Keratinocyte (primary cell): ENCODE measurements around the gene SEC31A. TPM values are rescaled to one million over a fixed set of nuclear protein-coding genes. Genes with fewer than 3 reads are reported as not detected.
"Not testable (repeated sequence)": the region's sequence is repeated elsewhere in the genome, so short reads cannot be mapped to it uniquely, and the experiment has no call there.

Experiments used
- DNase-seq: peaks from one replicate; pipeline ENCODE4 v3.0.0-alpha.2; 2011; ENCODE audit warnings: low read depth, missing footprints, low spot score
- FAIRE-seq: peaks from 2 replicates; lab custom pipeline; 2011; peaks lifted over from hg19 to GRCh38; lab: Jason Lieb, UNC
- H2AFZ ChIP-seq: 2 replicates; pipeline ENCODE4 v1.6.0; 2012; ENCODE audit warnings: low read length, control low read depth, inconsistent platforms; ENCODE audit not compliant: control insufficient read depth
- H3K27ac ChIP-seq: 2 replicates; pipeline ENCODE4 v1.5.1; 2011; ENCODE audit warnings: low read length; ENCODE audit not compliant: control insufficient read depth, insufficient read depth
- H3K27me3 ChIP-seq: 3 replicates; pipeline ENCODE4 v1.6.0; 2011; ENCODE audit warnings: low read length; ENCODE audit not compliant: control insufficient read depth, insufficient read depth; ENCODE audit errors: extremely low read depth
- H3K36me3 ChIP-seq, 2 experiments: 2 replicates in 1 of 2; 3 replicates in 1 of 2; pipeline ENCODE4 v1.5.1; 2011; ENCODE audit warnings: low read length in 2 of 2, mild to moderate bottlenecking in 1 of 2; ENCODE audit not compliant: control insufficient read depth in 2 of 2, insufficient read depth in 2 of 2; ENCODE audit errors: extremely low read depth in 1 of 2
- H3K4me1 ChIP-seq: 3 replicates; pipeline ENCODE4 v1.5.1; 2011; ENCODE audit warnings: low read length; ENCODE audit not compliant: control insufficient read depth, insufficient read depth; ENCODE audit errors: extremely low read depth
- H3K4me2 ChIP-seq: 3 replicates; pipeline ENCODE4 v1.6.0; 2011; ENCODE audit warnings: low read depth, low read length; ENCODE audit not compliant: control insufficient read depth, insufficient read depth; ENCODE audit errors: extremely low read depth
- H3K4me3 ChIP-seq, 3 experiments: fragments of 200-600 bp in 1 of 3; sonication (generic) in 1 of 3; 2 replicates in 2 of 3; 3 replicates in 1 of 3; pipeline ENCODE4 v1.5.1; 2011 to 2016; ENCODE audit warnings: low read length in 3 of 3, mild to moderate bottlenecking in 3 of 3, control low read depth in 2 of 3, inconsistent platforms in 1 of 3, low read depth in 1 of 3, mixed read lengths in 1 of 3, mixed run types in 1 of 3, moderate library complexity in 1 of 3; ENCODE audit not compliant: control insufficient read depth in 2 of 3, insufficient read depth in 2 of 3; ENCODE audit errors: extremely low read depth in 1 of 3
- H3K79me2 ChIP-seq: 2 replicates; pipeline ENCODE4 v1.6.0; 2012; ENCODE audit warnings: low read length; ENCODE audit not compliant: control insufficient read depth, insufficient read depth
- H3K9ac ChIP-seq: 3 replicates; pipeline ENCODE4 v1.6.0; 2011; ENCODE audit warnings: low read length; ENCODE audit not compliant: control insufficient read depth, insufficient read depth; ENCODE audit errors: extremely low read depth
- H3K9me1 ChIP-seq: 3 replicates; pipeline ENCODE4 v1.6.0; 2011; ENCODE audit warnings: low read length; ENCODE audit not compliant: control insufficient read depth, insufficient read depth; ENCODE audit errors: extremely low read depth
- H3K9me3 ChIP-seq: 2 replicates; pipeline ENCODE4 v1.5.1; 2012; ENCODE audit warnings: low read depth, low read length; ENCODE audit not compliant: control insufficient read depth
- H4K20me1 ChIP-seq: 3 replicates; pipeline ENCODE4 v1.6.0; 2011; ENCODE audit warnings: low read length; ENCODE audit not compliant: control insufficient read depth, insufficient read depth; ENCODE audit errors: extremely low read depth
- EZH2 ChIP-seq: IDR thresholded peaks from one replicate; pipeline ENCODE4 v1.6.1; 2012; ENCODE audit warnings: inconsistent platforms, mild to moderate bottlenecking, low read length, moderate library complexity
- dilution Hi-C: fragments of 300-500 bp; cut with MboI; formaldehyde crosslinking; loops from one replicate; pipeline ENCODE4 v1.7.0; 2020; ENCODE audit warnings: low sequenced_read_pairs; ENCODE audit not compliant: extremely low pct_ligation_motif_present
- polyA plus RNA-seq, 5 experiments: library from polyadenylated mRNA; depleted of rRNA in 3 of 5; stranded (reverse) in 3 of 5; stranded (forward) in 1 of 5; unstranded in 1 of 5; fragments of >200 nt; gene quantifications; 1 replicate in 1 of 5; 2 replicates in 3 of 5; 3 replicates in 1 of 5; pipeline versions ENCODE4 v1.2.1 to v1.2.3, GENCODE V29; 2011 to 2012; ENCODE audit warnings: missing spikeins in 2 of 5, low read depth in 1 of 5, low replicate concordance in 1 of 5
- TF ChIP-seq, protein P1 (sequence below), 3 experiments: IDR thresholded peaks in 1 of 3; conservative IDR thresholded peaks in 1 of 3; optimal IDR thresholded peaks in 1 of 3; 2 replicates in 2 of 3; 3 replicates in 1 of 3; pipeline versions ENCODE3 to v1.5.1; 2011; ENCODE audit warnings: low read length in 3 of 3, mild to moderate bottlenecking in 3 of 3, moderate library complexity in 2 of 3, control low read depth in 1 of 3, inconsistent platforms in 1 of 3; ENCODE audit not compliant: insufficient read depth in 2 of 3; ENCODE audit errors: extremely low read depth in 1 of 3

Gene SEC31A
- polyA plus RNA-seq, 1 donor (not counting 4 experiments of a cell fraction or from before 2014, with no cell fraction given) = 192 TPM

DNA sequence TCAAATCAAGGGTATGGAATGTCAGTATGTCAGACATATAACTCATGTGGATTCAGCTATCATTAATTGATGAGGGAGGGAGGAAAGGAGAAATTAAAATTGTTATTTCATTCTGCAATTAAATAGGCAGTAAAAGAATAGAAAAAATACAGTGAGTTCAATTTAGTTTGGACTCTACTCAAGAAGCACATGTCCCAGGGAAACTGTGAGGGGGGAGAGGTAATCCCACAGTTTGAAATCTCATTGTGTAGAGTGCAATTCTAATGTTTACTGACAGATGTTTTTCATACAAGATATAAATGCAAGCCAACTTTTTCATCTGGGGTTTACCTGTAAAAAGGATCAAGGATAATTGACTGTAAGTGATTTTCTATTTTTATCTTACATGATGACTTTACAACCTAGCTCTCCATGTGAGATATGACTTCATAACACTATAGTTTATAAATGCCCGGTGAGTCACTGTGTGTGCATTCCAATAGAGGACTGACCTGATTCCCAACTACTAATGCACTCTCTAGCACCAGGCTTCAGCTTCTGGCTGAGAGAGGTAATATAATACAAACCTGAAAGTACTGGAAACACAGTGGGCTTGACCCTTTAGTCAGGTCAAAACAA, 57.1 kb downstream of the SEC31A start:
- dilution Hi-C loops = no loop called here
- peaks cover 4% of the 10 kb centered on the region for H3K4me1 ChIP-seq
- no peaks in the 10 kb centered on the region for H4K20me1 ChIP-seq
- DNase-seq (no peak), FAIRE-seq (no peak)
- peaks cover 4 to 14% of the 10 kb centered on the region in 2 experiments for H3K36me3 ChIP-seq
- no peak overlapping the region for H3K4me2 ChIP-seq
- H3K27ac ChIP-seq = no peak overlapping the region
- no peak overlapping the region for H3K4me3 ChIP-seq
- no peaks in the 10 kb centered on the region for H3K9me3 ChIP-seq
- no peaks in the 10 kb centered on the region for H3K27me3 ChIP-seq
- H3K9me1 ChIP-seq = no peaks in the 10 kb centered on the region
- no peak overlapping the region for H2AFZ ChIP-seq
- peaks cover 2% of the 10 kb centered on the region for H3K79me2 ChIP-seq
- no peak overlapping the region for H3K9ac ChIP-seq
- TF ChIP-seq EZH2 = no peak
- TF ChIP-seq, protein P1, sequence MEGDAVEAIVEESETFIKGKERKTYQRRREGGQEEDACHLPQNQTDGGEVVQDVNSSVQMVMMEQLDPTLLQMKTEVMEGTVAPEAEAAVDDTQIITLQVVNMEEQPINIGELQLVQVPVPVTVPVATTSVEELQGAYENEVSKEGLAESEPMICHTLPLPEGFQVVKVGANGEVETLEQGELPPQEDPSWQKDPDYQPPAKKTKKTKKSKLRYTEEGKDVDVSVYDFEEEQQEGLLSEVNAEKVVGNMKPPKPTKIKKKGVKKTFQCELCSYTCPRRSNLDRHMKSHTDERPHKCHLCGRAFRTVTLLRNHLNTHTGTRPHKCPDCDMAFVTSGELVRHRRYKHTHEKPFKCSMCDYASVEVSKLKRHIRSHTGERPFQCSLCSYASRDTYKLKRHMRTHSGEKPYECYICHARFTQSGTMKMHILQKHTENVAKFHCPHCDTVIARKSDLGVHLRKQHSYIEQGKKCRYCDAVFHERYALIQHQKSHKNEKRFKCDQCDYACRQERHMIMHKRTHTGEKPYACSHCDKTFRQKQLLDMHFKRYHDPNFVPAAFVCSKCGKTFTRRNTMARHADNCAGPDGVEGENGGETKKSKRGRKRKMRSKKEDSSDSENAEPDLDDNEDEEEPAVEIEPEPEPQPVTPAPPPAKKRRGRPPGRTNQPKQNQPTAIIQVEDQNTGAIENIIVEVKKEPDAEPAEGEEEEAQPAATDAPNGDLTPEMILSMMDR (optimal IDR thresholded peaks at IDR 0.05 in 1 of 3, IDR thresholded peaks at IDR 0.05 in 1 of 3, conservative IDR thresholded peaks at IDR 0.05 in 1 of 3; ENCODE audit: extremely low read depth in 1 of 3, insufficient read depth in 2 of 3, low read length in 3 of 3) = no peak

DNA sequence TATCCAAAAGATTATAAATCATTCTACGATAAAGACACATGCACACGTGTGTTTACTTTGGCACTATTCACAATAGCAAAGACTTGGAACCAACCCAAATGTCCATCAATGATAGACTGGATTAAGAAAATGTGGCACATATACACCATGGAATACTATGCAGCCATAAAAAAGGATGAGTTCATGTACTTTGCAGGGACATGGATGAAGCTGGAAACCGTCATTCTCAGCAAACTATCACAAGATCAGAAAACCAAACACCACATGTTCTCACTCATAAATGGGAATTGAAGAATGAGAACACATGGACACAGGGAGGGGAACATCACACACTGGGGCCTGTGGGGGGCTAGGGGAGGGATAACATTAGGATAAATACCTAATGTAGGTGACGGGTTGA, 57.9 kb downstream of the SEC31A start:
- H3K27ac ChIP-seq, dilution Hi-C loops, H3K4me2 ChIP-seq, DNase-seq, H3K9ac ChIP-seq, H4K20me1 ChIP-seq, H3K4me1 ChIP-seq, H3K27me3 ChIP-seq, H2AFZ ChIP-seq, H3K4me3 ChIP-seq, H3K9me3 ChIP-seq, H3K79me2 ChIP-seq, H3K9me1 ChIP-seq, FAIRE-seq: not testable (repeated sequence)
- H3K36me3 ChIP-seq = peaks cover 6 to 17% of the 10 kb centered on the region in 2 experiments

DNA sequence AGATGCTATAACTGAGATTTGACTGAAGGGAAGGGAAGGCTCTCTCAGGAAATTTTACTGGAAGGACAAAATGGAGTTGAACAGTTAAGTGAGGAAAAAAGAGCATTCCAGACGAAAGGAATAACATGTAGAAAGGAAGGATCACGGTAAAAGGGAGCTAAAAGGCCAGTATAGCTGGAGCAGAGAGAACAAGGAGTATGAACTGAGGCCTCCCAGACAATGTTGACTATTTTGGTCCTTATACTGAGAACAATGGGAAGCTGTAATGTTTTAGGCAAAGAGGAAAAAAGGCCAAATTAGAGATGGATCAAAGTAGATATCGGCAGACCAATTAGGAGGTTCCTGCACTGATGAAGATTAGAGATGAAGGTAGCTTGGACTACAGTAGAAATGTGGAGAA, 65.5 kb downstream of the SEC31A start:
- H2AFZ ChIP-seq = no peak overlapping the region

More for the DNA sequence above, 65.5 kb downstream of the SEC31A start:
- H3K4me2 ChIP-seq = no peak overlapping the region
- no peak overlapping the region for H3K27ac ChIP-seq
- H3K36me3 ChIP-seq = peaks cover 31 to 38% of the 10 kb centered on the region in 2 experiments
- H3K9me3 ChIP-seq = no peaks in the 10 kb centered on the region
- FAIRE-seq (no peak), DNase-seq (no peak)
- no peaks in the 10 kb centered on the region for H3K27me3 ChIP-seq
- no peaks in the 10 kb centered on the region for H3K9me1 ChIP-seq
- H3K9ac ChIP-seq = no peak overlapping the region
- no peaks in the 10 kb centered on the region for H3K4me1 ChIP-seq
- dilution Hi-C loops = no loop called here
- H3K4me3 ChIP-seq = no peak overlapping the region
- no peaks in the 10 kb centered on the region for H3K79me2 ChIP-seq
- TF ChIP-seq, protein P1 (optimal IDR thresholded peaks at IDR 0.05 in 1 of 3, IDR thresholded peaks at IDR 0.05 in 1 of 3, conservative IDR thresholded peaks at IDR 0.05 in 1 of 3; ENCODE audit: extremely low read depth in 1 of 3, insufficient read depth in 2 of 3, low read length in 3 of 3) = no peak
- TF ChIP-seq EZH2 = no peak
- no peaks in the 10 kb centered on the region for H4K20me1 ChIP-seq
